Measurements from ENCODE around the gene UQCC5.

UQCC5 gene

GRCh38 chr3:52532838-52533622 is 3.4 kb upstream of the UQCC5 start:
- in situ Hi-C loops (cut with HindIII; ENCODE audit: low sequenced_read_pairs): no loop called here

GRCh38 chr3:52533623-52534280 is 2.7 kb upstream of the UQCC5 start, which contains the start of gene NT5DC2:
NT5DC2 (minus strand) TSS chr3:52533857; CDS start chr3:52533737, 120 bp downstream.
- in situ Hi-C loops (cut with HindIII; ENCODE audit: low sequenced_read_pairs): no loop called here

GRCh38 chr3:52534281-52535183 is 1.9 kb upstream of the UQCC5 start:
- in situ Hi-C loops (cut with HindIII; ENCODE audit: low sequenced_read_pairs): no loop called here

- in situ Hi-C loops (cut with HindIII; ENCODE audit: low sequenced_read_pairs): no loop called here
These were observed 844 bp upstream of the UQCC5 start for GRCh38 chr3:52535411-52536111.

- in situ Hi-C loops (cut with HindIII; ENCODE audit: low sequenced_read_pairs): no loop called here
These were observed 365 bp upstream of the UQCC5 start for GRCh38 chr3:52536112-52536368.

GRCh38 chr3:52537165-52537620 is 788 bp downstream of the UQCC5 start:
- in situ Hi-C loops (cut with HindIII; ENCODE audit: low sequenced_read_pairs): no loop called here

GRCh38 chr3:52537726-52538421 is 1.5 kb downstream of the UQCC5 start:
- in situ Hi-C loops (cut with HindIII; ENCODE audit: low sequenced_read_pairs): no loop called here

- in situ Hi-C loops (cut with HindIII; ENCODE audit: low sequenced_read_pairs): no loop called here
These were observed 2.7 kb downstream of the UQCC5 start for GRCh38 chr3:52539010-52539653.

GRCh38 chr3:52541050-52541449 is 4.6 kb downstream of the UQCC5 start:
- in situ Hi-C loops (cut with HindIII; ENCODE audit: low sequenced_read_pairs): no loop called here

GRCh38 chr3:52544937-52545336 is 8.5 kb downstream of the UQCC5 start:
- in situ Hi-C loops (cut with HindIII; ENCODE audit: low sequenced_read_pairs): no loop called here

GRCh38 chr3:52546111-52546901 is 9.9 kb downstream of the UQCC5 start:
- in situ Hi-C loops (cut with HindIII; ENCODE audit: low sequenced_read_pairs): no loop called here

- in situ Hi-C loops (cut with HindIII; ENCODE audit: low sequenced_read_pairs): no loop called here
These were observed 10.7 kb downstream of the UQCC5 start for GRCh38 chr3:52547143-52547542.

GRCh38 chr3:52551118-52551517 is 14.7 kb downstream of the UQCC5 start:
- in situ Hi-C loops (cut with HindIII; ENCODE audit: low sequenced_read_pairs): loop anchor here (5.0 kb wide), 1 partner anchor 79 kb away; no protein-coding TSS in a partner anchor

GRCh38 chr3:52552089-52552488 is 15.7 kb downstream of the UQCC5 start:
- in situ Hi-C loops (cut with HindIII; ENCODE audit: low sequenced_read_pairs): loop anchor here (5.0 kb wide), 1 partner anchor 80 kb away; no protein-coding TSS in a partner anchor

- in situ Hi-C loops (cut with HindIII; ENCODE audit: low sequenced_read_pairs): loop anchor here (5.0 kb wide), 1 partner anchor 82 kb away; no protein-coding TSS in a partner anchor
These were observed 17.8 kb downstream of the UQCC5 start for GRCh38 chr3:52554026-52554755.

- in situ Hi-C loops (cut with HindIII; ENCODE audit: low sequenced_read_pairs): no loop called here
These were observed 18.7 kb downstream of the UQCC5 start for GRCh38 chr3:52555056-52555455.

- in situ Hi-C loops (cut with HindIII; ENCODE audit: low sequenced_read_pairs): no loop called here
These were observed 20.9 kb downstream of the UQCC5 start for GRCh38 chr3:52557011-52557960.
